ENCODE data around the gene SEC16A. TPM values are rescaled to one million over a fixed set of nuclear protein-coding genes. Genes with fewer than 3 reads are reported as not detected.
A peak's percentile ranks its signal among the peaks of the same experiment; 100 is the strongest.

SEC16A gene
- total and polyA plus RNA-seq, 3 experiments from 2014 or later = 42.9 to 78.0 (median 75.5) TPM

DNA sequence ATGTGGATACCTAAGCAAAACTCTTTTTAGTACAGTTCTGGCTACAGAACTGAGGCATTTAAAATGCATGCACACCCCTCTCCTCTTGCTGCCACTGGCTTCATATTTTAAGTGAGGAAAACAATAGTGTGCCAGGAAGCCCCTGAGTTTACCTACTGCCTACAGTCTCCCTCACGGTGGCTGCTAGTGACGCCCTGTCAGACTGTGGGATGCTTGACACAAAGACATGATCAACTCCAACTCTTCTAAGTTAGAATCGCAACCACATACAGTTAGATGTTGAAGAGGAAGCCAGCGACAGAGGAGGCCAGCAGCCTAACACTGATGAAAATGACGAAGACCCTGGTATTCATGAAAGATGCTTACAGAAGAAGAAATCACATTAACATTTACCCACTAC lies 1.3 kb downstream of the SEC16A start:
- ChIA-PET CTCF (no interaction called here), POLR2A (no interaction called here)
- Mint-ChIP-seq H3K4me3 (peak overlapping the region; percentile 86 to 97 (median 92)), H3K27ac (peak overlapping the region; percentile 92 to 100 (median 98)), H3K27me3 (no peaks in the 10 kb centered on the region), H3K9me3 (no peaks in the 10 kb centered on the region), H3K36me3 (peaks cover 0 to 40% (median 3%) of the 10 kb centered on the region in 3 donors), H3K4me1 (peaks cover 34 to 51% (median 36%) of the 10 kb centered on the region in 3 donors)
- peaks cover 5% of the 10 kb centered on the region for H3K36me3 ChIP-seq (ENCODE audit: insufficient read depth, low read length)
- peak in 1 of 5 donors; percentile 31 for DNase-seq
- no peaks in the 10 kb centered on the region for H3K27me3 ChIP-seq (ENCODE audit: insufficient read depth, low read length, poor library complexity, severe bottlenecking)
- H3K4me3 ChIP-seq (ENCODE audit: low read length) = peak overlapping the region; percentile 75
- H3K9me3 ChIP-seq (ENCODE audit: low read length) = no peaks in the 10 kb centered on the region
- H3K27ac ChIP-seq (ENCODE audit: low read depth, low read length) = peak overlapping the region; percentile 96
- peaks cover 19% of the 10 kb centered on the region for H3K4me1 ChIP-seq (ENCODE audit: insufficient read depth, low read length)

DNA sequence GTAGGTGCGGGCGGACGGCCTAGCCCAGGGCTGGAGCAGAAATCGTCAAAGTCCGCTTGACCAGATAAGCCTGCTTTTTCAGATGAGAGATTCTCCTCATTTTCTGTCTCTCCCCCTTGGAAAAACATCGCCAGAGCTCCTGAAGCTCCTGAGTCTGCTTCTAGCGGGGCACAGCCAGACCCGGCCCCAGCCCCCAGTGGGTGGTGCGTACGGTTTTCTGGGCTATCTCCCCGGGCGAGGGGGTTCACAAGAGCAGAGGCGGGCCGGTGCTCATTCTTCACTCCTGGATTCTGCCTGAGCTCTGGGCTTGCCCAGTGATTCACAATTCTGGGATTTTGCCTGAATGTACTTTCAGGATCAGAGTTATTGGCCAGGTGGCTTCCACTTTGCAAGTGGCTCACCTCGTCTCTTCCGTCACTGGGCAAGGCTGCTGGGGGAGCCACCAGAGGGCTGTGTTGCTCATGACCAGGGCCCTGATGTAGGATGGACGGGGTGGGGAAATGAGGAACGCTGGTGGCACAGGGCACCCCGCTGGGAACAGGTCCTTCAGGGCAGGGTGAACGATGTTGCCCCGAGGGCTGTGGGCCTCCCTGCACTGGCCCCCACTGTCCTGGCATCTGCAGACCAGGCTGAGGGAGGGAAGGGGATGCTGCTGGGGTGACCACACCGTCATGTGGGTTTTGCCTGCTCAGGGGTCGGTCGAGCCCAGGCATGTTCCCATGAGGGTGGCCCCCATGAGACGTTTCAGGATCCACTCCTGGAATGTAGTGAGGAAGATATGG lies 6.3 kb downstream of the SEC16A start:
- POLR2A ChIA-PET = no interaction called here
- H3K27me3 Mint-ChIP-seq = no peaks in the 10 kb centered on the region

DNA sequence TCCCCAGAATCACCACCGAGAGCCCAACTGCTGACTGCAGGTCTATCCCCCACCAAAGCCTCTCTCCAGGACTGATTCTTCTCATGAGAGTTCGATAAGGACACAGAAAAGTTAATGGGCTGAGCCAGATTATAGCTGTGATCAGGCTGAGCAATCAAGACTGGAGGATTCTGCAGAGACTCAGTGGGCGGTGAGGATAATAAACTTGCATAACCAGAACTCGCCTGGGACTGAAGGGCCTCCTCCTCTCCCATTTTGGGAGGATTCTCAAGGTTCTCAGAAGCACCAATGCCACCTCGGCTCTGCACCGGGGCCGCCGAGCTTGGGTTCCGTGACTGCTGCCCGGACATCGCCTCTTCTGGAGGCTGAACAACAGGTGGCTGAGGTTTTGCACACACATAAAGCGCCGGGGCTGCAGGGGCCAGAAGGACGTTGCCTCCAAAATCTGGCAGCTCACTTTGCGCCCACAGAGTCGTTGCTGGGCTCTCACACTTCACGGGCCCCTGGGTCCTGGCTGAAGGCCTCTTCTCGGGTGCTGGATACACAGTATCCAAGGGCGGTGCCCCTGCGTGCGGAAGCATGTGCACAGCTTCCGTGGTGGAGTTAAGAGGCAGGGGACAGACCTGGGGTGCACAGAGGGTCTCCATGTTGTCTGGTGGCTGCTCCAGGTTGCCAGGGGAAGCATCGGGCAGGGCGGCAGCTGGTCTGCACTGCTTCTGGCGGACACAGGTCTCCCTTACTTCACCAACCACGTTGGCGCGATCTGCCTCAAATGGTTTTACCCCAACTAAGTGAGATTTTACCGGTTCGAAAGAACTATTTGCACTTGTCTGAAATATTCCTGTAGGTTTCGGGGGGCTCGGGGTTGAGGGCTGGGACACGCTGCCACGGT lies 7.6 kb downstream of the SEC16A start:
- POLR2A ChIA-PET = no interaction called here
- peaks cover 3 to 89% (median 6%) of the 10 kb centered on the region in 3 donors for H3K36me3 Mint-ChIP-seq
- peaks cover 16 to 28% (median 18%) of the 10 kb centered on the region in 3 donors for H3K4me1 Mint-ChIP-seq
- H3K4me3 Mint-ChIP-seq = no peak overlapping the region
- no peak for DNase-seq
- H3K27me3 Mint-ChIP-seq = no peaks in the 10 kb centered on the region
- Histone ChIP-seq H3K27me3 (ENCODE audit: insufficient read depth, low read length, poor library complexity, severe bottlenecking) (no peaks in the 10 kb centered on the region), H3K9me3 (ENCODE audit: low read length) (no peaks in the 10 kb centered on the region), H3K4me1 (ENCODE audit: insufficient read depth, low read length) (no peaks in the 10 kb centered on the region), H3K4me3 (ENCODE audit: low read length) (no peak overlapping the region), H3K27ac (ENCODE audit: low read depth, low read length) (no peak overlapping the region), H3K36me3 (ENCODE audit: insufficient read depth, low read length) (peaks cover 63% of the 10 kb centered on the region)
- H3K27ac Mint-ChIP-seq = peak overlapping the region in 1 of 8 donors; percentile 46
- CTCF ChIA-PET = no interaction called here
- H3K9me3 Mint-ChIP-seq = no peaks in the 10 kb centered on the region

More for the DNA sequence above, 6.3 kb downstream of the SEC16A start:
- peaks cover 23 to 38% (median 24%) of the 10 kb centered on the region in 3 donors for H3K4me1 Mint-ChIP-seq
- no peaks in the 10 kb centered on the region for H3K9me3 Mint-ChIP-seq
- Histone ChIP-seq H3K9me3 (ENCODE audit: low read length) (no peaks in the 10 kb centered on the region), H3K36me3 (ENCODE audit: insufficient read depth, low read length) (peaks cover 51% of the 10 kb centered on the region), H3K27me3 (ENCODE audit: insufficient read depth, low read length, poor library complexity, severe bottlenecking) (no peaks in the 10 kb centered on the region), H3K27ac (ENCODE audit: low read depth, low read length) (no peak overlapping the region), H3K4me1 (ENCODE audit: insufficient read depth, low read length) (peaks cover 5% of the 10 kb centered on the region), H3K4me3 (ENCODE audit: low read length) (no peak overlapping the region)
- peak overlapping the region in 2 of 8 donors; percentile 46 to 52 for H3K27ac Mint-ChIP-seq
- DNase-seq = no peak
- H3K36me3 Mint-ChIP-seq = peaks cover 3 to 78% (median 6%) of the 10 kb centered on the region in 3 donors
- CTCF ChIA-PET = no interaction called here
- no peak overlapping the region for H3K4me3 Mint-ChIP-seq

DNA sequence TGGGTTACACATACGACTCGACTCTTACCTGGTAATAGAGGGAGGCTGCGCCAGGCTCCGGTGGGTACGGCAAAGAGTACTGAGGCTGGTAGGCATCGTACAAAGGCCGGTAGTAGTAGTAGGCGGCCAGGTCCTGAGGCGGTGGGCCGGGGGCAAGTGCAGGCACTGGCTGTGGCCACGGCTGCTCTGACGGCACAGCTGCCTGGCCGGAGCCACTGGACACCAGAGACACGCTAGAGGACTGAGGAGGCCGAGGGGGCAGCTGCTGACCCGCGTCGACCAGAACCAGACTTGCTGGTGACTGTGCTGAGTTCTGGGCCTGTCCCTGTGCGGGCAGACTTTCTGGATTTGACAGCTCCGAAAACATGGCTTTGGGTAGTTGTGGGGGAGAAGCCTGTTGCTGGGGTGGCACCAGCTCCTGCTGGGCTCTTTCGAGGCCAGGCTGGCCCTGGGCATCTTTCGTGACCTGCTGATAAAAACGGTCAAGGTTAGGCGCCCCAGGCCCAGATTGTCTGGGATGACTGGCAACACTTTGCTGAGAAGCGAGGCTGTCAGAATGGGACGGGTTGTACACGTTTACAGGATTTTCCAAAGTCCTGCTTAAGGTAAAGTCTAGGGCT lies 8.7 kb downstream of the SEC16A start:
- Histone ChIP-seq H3K36me3 (ENCODE audit: insufficient read depth, low read length) (peaks cover 72% of the 10 kb centered on the region), H3K4me3 (ENCODE audit: low read length) (no peak overlapping the region), H3K4me1 (ENCODE audit: insufficient read depth, low read length) (no peaks in the 10 kb centered on the region), H3K27ac (ENCODE audit: low read depth, low read length) (no peak overlapping the region), H3K9me3 (ENCODE audit: low read length) (no peaks in the 10 kb centered on the region), H3K27me3 (ENCODE audit: insufficient read depth, low read length, poor library complexity, severe bottlenecking) (no peaks in the 10 kb centered on the region)
- no peak for DNase-seq
- POLR2A ChIA-PET = no interaction called here
- H3K4me1 Mint-ChIP-seq = peaks cover 12 to 25% (median 12%) of the 10 kb centered on the region in 3 donors
- CTCF ChIA-PET = no interaction called here
- no peaks in the 10 kb centered on the region for H3K9me3 Mint-ChIP-seq
- peak overlapping the region in 1 of 8 donors; percentile 63 for H3K27ac Mint-ChIP-seq
- H3K36me3 Mint-ChIP-seq = peaks cover 3 to 93% (median 3%) of the 10 kb centered on the region in 3 donors
- no peaks in the 10 kb centered on the region for H3K27me3 Mint-ChIP-seq
- peak overlapping the region in 1 of 7 donors; percentile 36 for H3K4me3 Mint-ChIP-seq

DNA sequence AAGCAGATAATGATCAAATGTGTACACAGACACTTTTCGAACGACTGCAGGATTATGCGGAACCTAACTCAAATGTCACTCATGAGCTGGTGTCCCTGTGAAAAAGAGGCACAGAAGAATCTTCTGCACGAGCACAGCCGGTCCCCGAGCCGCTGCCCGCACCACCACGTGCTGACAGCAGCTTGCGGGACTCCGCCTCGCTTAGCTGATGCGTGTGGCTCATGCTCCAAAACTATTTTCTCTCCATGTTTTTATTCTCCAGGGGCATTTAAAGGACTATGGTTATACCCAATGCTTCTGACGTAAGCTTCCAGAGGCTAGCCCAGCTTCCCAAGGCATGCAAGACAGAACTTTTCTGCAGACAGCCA lies 9.5 kb downstream of the SEC16A start:
- Mint-ChIP-seq H3K27me3 (no peaks in the 10 kb centered on the region), H3K9me3 (no peaks in the 10 kb centered on the region), H3K36me3 (peaks cover 3 to 94% (median 3%) of the 10 kb centered on the region in 3 donors), H3K4me3 (no peak overlapping the region), H3K27ac (peak overlapping the region in 1 of 8 donors; percentile 18), H3K4me1 (peaks cover 5 to 17% (median 8%) of the 10 kb centered on the region in 3 donors)
- Histone ChIP-seq H3K4me1 (ENCODE audit: insufficient read depth, low read length) (no peaks in the 10 kb centered on the region), H3K27me3 (ENCODE audit: insufficient read depth, low read length, poor library complexity, severe bottlenecking) (no peaks in the 10 kb centered on the region), H3K27ac (ENCODE audit: low read depth, low read length) (no peak overlapping the region), H3K4me3 (ENCODE audit: low read length) (no peak overlapping the region), H3K36me3 (ENCODE audit: insufficient read depth, low read length) (peaks cover 80% of the 10 kb centered on the region), H3K9me3 (ENCODE audit: low read length) (no peaks in the 10 kb centered on the region)
- no peak for DNase-seq
- CTCF ChIA-PET = no interaction called here
- POLR2A ChIA-PET = interaction anchor here (0.7 kb wide), 1 partner anchor 13 kb away, joined by 3 read pairs; no protein-coding TSS in a partner anchor

DNA sequence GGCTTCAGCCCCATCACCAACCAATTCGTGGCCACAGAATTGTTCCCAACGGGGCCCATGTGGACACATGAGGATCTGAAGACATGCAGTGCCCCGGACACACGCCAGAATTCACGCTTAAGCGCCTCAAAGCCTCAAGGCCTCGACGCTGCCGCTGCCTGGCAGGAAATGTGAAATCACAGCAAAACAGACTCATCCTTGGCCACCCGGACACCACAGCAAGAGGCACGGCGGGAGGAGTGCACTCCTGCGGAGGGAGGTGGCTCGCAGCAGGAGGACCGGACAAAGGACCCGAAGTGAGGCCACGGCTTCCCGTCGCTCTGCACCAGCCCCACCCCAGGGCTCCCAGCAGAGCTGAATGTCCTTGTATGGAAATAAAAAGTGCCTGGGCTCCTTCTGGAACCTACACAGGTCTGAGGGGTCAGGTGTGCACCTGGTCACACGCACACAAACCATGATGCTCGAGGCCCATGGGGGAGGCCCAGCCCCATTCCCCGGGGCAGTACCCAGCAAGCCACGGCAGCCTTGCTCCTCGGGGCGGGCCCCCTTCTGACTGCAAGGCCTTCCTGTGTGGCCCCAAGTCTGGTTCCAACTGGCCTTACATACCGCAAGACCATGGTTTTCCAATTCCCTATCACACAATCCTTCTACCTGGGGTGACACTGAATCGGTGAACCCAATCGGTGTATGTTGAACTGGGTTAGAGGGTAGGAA lies 10.0 kb downstream of the SEC16A start:
- Mint-ChIP-seq H3K4me3 (no peak overlapping the region), H3K4me1 (peaks cover 3 to 14% (median 6%) of the 10 kb centered on the region in 3 donors), H3K36me3 (peaks cover 3 to 96% (median 3%) of the 10 kb centered on the region in 3 donors), H3K27me3 (no peaks in the 10 kb centered on the region), H3K27ac (peak overlapping the region in 1 of 8 donors; percentile 18), H3K9me3 (no peaks in the 10 kb centered on the region)
- no peaks in the 10 kb centered on the region for H3K27me3 ChIP-seq (ENCODE audit: insufficient read depth, low read length, poor library complexity, severe bottlenecking)
- no peak overlapping the region for H3K27ac ChIP-seq (ENCODE audit: low read depth, low read length)
- H3K4me3 ChIP-seq (ENCODE audit: low read length) = no peak overlapping the region
- ChIA-PET CTCF (no interaction called here), POLR2A (interaction anchor here (0.7 kb wide), 1 partner anchor 12 kb away, joined by 3 read pairs; no protein-coding TSS in a partner anchor)
- no peaks in the 10 kb centered on the region for H3K9me3 ChIP-seq (ENCODE audit: low read length)
- H3K4me1 ChIP-seq (ENCODE audit: insufficient read depth, low read length) = no peaks in the 10 kb centered on the region
- DNase-seq = no peak
- peaks cover 84% of the 10 kb centered on the region for H3K36me3 ChIP-seq (ENCODE audit: insufficient read depth, low read length)

DNA sequence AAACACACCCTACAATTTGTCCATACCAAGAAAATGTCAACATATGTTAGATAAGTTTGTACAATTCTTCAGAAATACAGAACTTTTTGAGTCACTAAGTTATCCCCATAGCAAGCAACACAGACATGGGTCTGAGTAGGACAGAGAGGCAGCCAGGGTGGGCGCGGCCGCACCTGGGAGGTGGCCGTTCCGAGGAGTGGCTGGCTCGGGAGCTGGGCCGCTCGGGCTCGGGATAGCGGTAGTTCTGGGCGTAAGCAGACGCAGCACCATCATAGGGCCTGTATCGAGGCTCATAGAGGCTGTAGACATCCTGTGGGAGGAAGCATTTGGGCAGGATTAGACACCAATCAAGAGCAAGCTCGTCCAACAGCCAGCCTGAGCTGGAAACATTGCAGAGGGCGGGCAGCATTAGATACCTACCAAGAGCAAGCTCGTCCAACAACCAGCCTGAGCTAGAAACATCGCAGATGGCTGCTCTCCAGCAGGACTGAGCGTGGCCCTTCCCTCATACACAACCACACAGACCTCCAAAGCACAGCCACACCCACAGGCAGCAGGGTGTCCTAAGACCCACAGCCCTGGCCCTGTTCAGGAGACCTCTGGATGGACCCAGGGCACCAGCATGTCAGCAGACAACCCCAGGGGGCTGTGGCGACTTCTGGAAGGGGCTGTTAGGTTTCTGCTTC lies 10.9 kb downstream of the SEC16A start:
- Histone ChIP-seq H3K27me3 (ENCODE audit: insufficient read depth, low read length, poor library complexity, severe bottlenecking) (no peaks in the 10 kb centered on the region), H3K27ac (ENCODE audit: low read depth, low read length) (no peak overlapping the region), H3K4me1 (ENCODE audit: insufficient read depth, low read length) (no peaks in the 10 kb centered on the region), H3K36me3 (ENCODE audit: insufficient read depth, low read length) (peaks cover 91% of the 10 kb centered on the region), H3K4me3 (ENCODE audit: low read length) (no peak overlapping the region), H3K9me3 (ENCODE audit: low read length) (no peaks in the 10 kb centered on the region)
- CTCF ChIA-PET = interaction anchor here (1.3 kb wide), 1 partner anchor 11 kb away, joined by 3 read pairs; no protein-coding TSS in a partner anchor
- Mint-ChIP-seq H3K4me3 (no peak overlapping the region), H3K9me3 (no peaks in the 10 kb centered on the region), H3K4me1 (peaks cover 0 to 10% (median 2%) of the 10 kb centered on the region in 3 donors), H3K27ac (peak overlapping the region in 1 of 8 donors; percentile 26), H3K36me3 (peaks cover 3 to 94% (median 4%) of the 10 kb centered on the region in 3 donors), H3K27me3 (no peaks in the 10 kb centered on the region)
- DNase-seq = no peak
- POLR2A ChIA-PET = interaction anchor here (0.6 kb wide), 1 partner anchor 71 kb away, joined by 3 read pairs; no protein-coding TSS in a partner anchor

Measured in CD8-positive, alpha-beta memory T cell (primary cell).